RWPE1 (cell line): Measurements from ENCODE around the gene DSCAM.

Source experiments
- CTCF ChIA-PET: fragments of 350-600 bp; sonication (Branson Sonifier 250); formaldehyde crosslinking; extraction: SDS; loops from one replicate; lab custom pipeline; 2021; lab: Yijun Ruan, JAX
- POLR2A ChIA-PET: fragments of 400-600 bp; formaldehyde crosslinking; extraction: SDS; loops from one replicate; lab custom pipeline; 2020; ENCODE audit warnings: antibody characterized with exemption; ENCODE audit not compliant: low non-redundant PET; lab: Yijun Ruan, JAX
- DNase-seq: peaks from one replicate; pipeline ENCODE4 v3.0.0; 2012; ENCODE audit warnings: low spot score
- H3K27ac ChIP-seq: fragments of 450-650 bp; 2 replicates; pipeline ENCODE4 v1.5.1; 2017
- CTCF ChIP-seq: fragments of 450-650 bp; conservative IDR thresholded peaks from 2 replicates; pipeline ENCODE4 v1.5.1; 2017; ENCODE audit warnings: low read depth, mild to moderate bottlenecking

DSCAM gene

GRCh38 chr21:40754466-40754865 lies 92.5 kb downstream of the DSCAM start:
- no peak overlapping the region for H3K27ac ChIP-seq
- no peak for DNase-seq
- ChIA-PET POLR2A (no interaction called here), CTCF (no interaction called here)
- no peak for TF ChIP-seq CTCF

GRCh38 chr21:40753756-40754155 lies 93.2 kb downstream of the DSCAM start:
- ChIA-PET POLR2A (no interaction called here), CTCF (no interaction called here)
- TF ChIP-seq CTCF = no peak
- DNase-seq = no peak
- H3K27ac ChIP-seq = no peak overlapping the region

GRCh38 chr21:40752125-40752524 lies 94.8 kb downstream of the DSCAM start:
- no peak for DNase-seq
- CTCF ChIA-PET = no interaction called here
- H3K27ac ChIP-seq = no peak overlapping the region
- POLR2A ChIA-PET = no interaction called here
- TF ChIP-seq CTCF = no peak

- H3K27ac ChIP-seq = no peak overlapping the region
- no peak for DNase-seq
- TF ChIP-seq CTCF = no peak
- ChIA-PET POLR2A (no interaction called here), CTCF (no interaction called here)
Observed at GRCh38 chr21:40751221-40751620, 95.7 kb downstream of the DSCAM start.

GRCh38 chr21:40736145-40736544 lies 110.8 kb downstream of the DSCAM start:
- no peak for DNase-seq
- CTCF ChIA-PET = interaction anchor here (0.6 kb wide), 1 partner anchor 13 kb away, joined by 3 read pairs; no protein-coding TSS in a partner anchor
- no peak for TF ChIP-seq CTCF
- POLR2A ChIA-PET = no interaction called here
- H3K27ac ChIP-seq = no peak overlapping the region

- DNase-seq = no peak
Observed at GRCh38 chr21:40733024-40733397, 113.9 kb downstream of the DSCAM start.

More at GRCh38 chr21:40733024-40733397, 113.9 kb downstream of the DSCAM start:
- TF ChIP-seq CTCF = no peak
- ChIA-PET POLR2A (no interaction called here), CTCF (no interaction called here)
- no peak overlapping the region for H3K27ac ChIP-seq
